HEK293 (cell line): ENCODE measurements around the gene OPN4.
"Not testable (repeated sequence)": the region's sequence is repeated elsewhere in the genome, so short reads cannot be mapped to it uniquely, and the experiment has no call there.

Source experiments
- CTCF ChIA-PET: fragments of 350-600 bp; formaldehyde crosslinking; extraction: SDS; loops from one replicate; lab custom pipeline; 2021; ENCODE audit warnings: antibody characterized with exemption; lab: Yijun Ruan, JAX
- POLR2A ChIA-PET: fragments of 300-600 bp; formaldehyde crosslinking; extraction: SDS; loops from one replicate; lab custom pipeline; 2020; ENCODE audit warnings: antibody characterized with exemption, inconsistent platforms; lab: Yijun Ruan, JAX
- H3K27ac ChIP-seq: fragments of 200-500 bp; sonication (Bioruptor generic); 2 replicates; pipeline ENCODE4 v1.5.1; 2014; ENCODE audit warnings: low read depth, low read length, control low read depth, inconsistent platforms; ENCODE audit errors: extremely low read depth
- H3K36me3 ChIP-seq, 2 experiments: fragments of 200-500 bp in 1 of 2; sonication (Bioruptor generic) in 1 of 2; 1 replicate in 1 of 2; 2 replicates in 1 of 2; pipeline ENCODE4 v1.5.1; 2014 to 2017; ENCODE audit warnings: inconsistent platforms in 2 of 2, low read length in 2 of 2; ENCODE audit not compliant: control insufficient read depth in 2 of 2, insufficient read depth in 1 of 2
- H3K4me1 ChIP-seq: fragments of 200-500 bp; sonication (Bioruptor generic); 2 replicates; pipeline ENCODE4 v1.5.1; 2014; ENCODE audit warnings: mild to moderate bottlenecking, low read length, inconsistent platforms; ENCODE audit not compliant: control insufficient read depth, insufficient read depth
- H3K4me3 ChIP-seq: 2 replicates; pipeline ENCODE4 v1.5.1; 2011; ENCODE audit warnings: low read depth, mild to moderate bottlenecking, control low read depth, low read length, moderate library complexity
- H3K9me3 ChIP-seq: fragments of 200-500 bp; sonication (Bioruptor generic); 2 replicates; pipeline ENCODE4 v1.5.1; 2014; ENCODE audit warnings: low read depth, low read length, inconsistent platforms; ENCODE audit not compliant: control insufficient read depth, insufficient read depth
- GLIS1 ChIP-seq: fragments of 450-650 bp; formaldehyde crosslinking; IDR thresholded peaks from 2 replicates; pipeline ENCODE4 v1.5.1; 2016; ENCODE audit warnings: missing biosample characterization, missing genetic modification characterization
- HOXC10 ChIP-seq: sonication (generic); formaldehyde crosslinking; IDR thresholded peaks from 2 replicates; pipeline ENCODE4 v1.8.1; 2023; ENCODE audit warnings: mild to moderate bottlenecking, missing genetic modification reagents
- MYNN ChIP-seq: fragments of 450-650 bp; formaldehyde crosslinking; IDR thresholded peaks from 2 replicates; pipeline ENCODE4 v1.5.1; 2016; ENCODE audit warnings: missing biosample characterization, missing genetic modification characterization, borderline replicate concordance
- SP3 ChIP-seq: fragments of 450-650 bp; formaldehyde crosslinking; IDR thresholded peaks from 2 replicates; pipeline ENCODE4 v1.5.1; 2016; ENCODE audit warnings: missing biosample characterization, missing genetic modification characterization
- ZFP3 ChIP-seq: fragments of 450-650 bp; formaldehyde crosslinking; IDR thresholded peaks from 2 replicates; pipeline ENCODE4 v1.5.1; 2016; ENCODE audit warnings: low read depth, missing biosample characterization, missing genetic modification characterization
- ZFP41 ChIP-seq: fragments of 450-650 bp; formaldehyde crosslinking; IDR thresholded peaks from 2 replicates; pipeline ENCODE4 v1.5.1; 2016; ENCODE audit warnings: missing biosample characterization, missing genetic modification characterization, borderline replicate concordance
- ZNF121 ChIP-seq: fragments of 450-650 bp; formaldehyde crosslinking; IDR thresholded peaks from 2 replicates; pipeline ENCODE4 v1.5.1; 2016; ENCODE audit warnings: missing biosample characterization, missing genetic modification characterization
- ZNF146 ChIP-seq: fragments of 450-650 bp; formaldehyde crosslinking; IDR thresholded peaks from 2 replicates; pipeline ENCODE4 v1.5.1; 2016; ENCODE audit warnings: missing biosample characterization, missing genetic modification characterization
- ZNF292 ChIP-seq: fragments of 450-650 bp; formaldehyde crosslinking; IDR thresholded peaks from 2 replicates; pipeline ENCODE4 v1.5.1; 2016; ENCODE audit warnings: low read depth, missing biosample characterization, missing genetic modification characterization, borderline replicate concordance
- ZNF302 ChIP-seq: fragments of 450-650 bp; formaldehyde crosslinking; IDR thresholded peaks from 2 replicates; pipeline ENCODE4 v1.5.1; 2016; ENCODE audit warnings: missing biosample characterization, missing genetic modification characterization, low read depth
- ZNF416 ChIP-seq: fragments of 450-650 bp; formaldehyde crosslinking; IDR thresholded peaks from 2 replicates; pipeline ENCODE4 v1.5.1; 2016; ENCODE audit warnings: missing biosample characterization, missing genetic modification characterization
- ZNF549 ChIP-seq: fragments of 450-650 bp; IDR thresholded peaks from 2 replicates; pipeline ENCODE4 v1.5.1; 2018; ENCODE audit warnings: missing biosample characterization, missing genetic modification characterization, mild to moderate bottlenecking, inconsistent platforms, moderate library complexity
- ZNF629 ChIP-seq: fragments of 450-650 bp; formaldehyde crosslinking; IDR thresholded peaks from 2 replicates; pipeline ENCODE4 v1.5.1; 2017; ENCODE audit warnings: missing biosample characterization, missing genetic modification characterization
- ZSCAN30 ChIP-seq: fragments of 450-650 bp; IDR thresholded peaks from 2 replicates; pipeline ENCODE4 v1.5.1; 2018; ENCODE audit warnings: missing biosample characterization, mild to moderate bottlenecking, missing genetic modification characterization, moderate library complexity
- TF ChIP-seq, protein P1 (sequence below): fragments of 450-650 bp; formaldehyde crosslinking; IDR thresholded peaks from 2 replicates; pipeline ENCODE4 v1.5.1; 2016; ENCODE audit warnings: missing biosample characterization, missing genetic modification characterization
- TF ChIP-seq, protein P2 (sequence below): fragments of 450-650 bp; formaldehyde crosslinking; IDR thresholded peaks from 2 replicates; pipeline ENCODE4 v1.5.1; 2016; ENCODE audit warnings: missing biosample characterization, missing genetic modification characterization
- TF ChIP-seq, protein P3 (sequence below): fragments of 450-650 bp; formaldehyde crosslinking; IDR thresholded peaks from 2 replicates; pipeline ENCODE4 v1.5.1; 2016; ENCODE audit warnings: missing biosample characterization, missing genetic modification characterization, low read depth
- TF ChIP-seq, protein P4 (sequence below): sonication (generic); formaldehyde crosslinking; IDR thresholded peaks from 2 replicates; pipeline ENCODE4 v1.8.1; 2022; ENCODE audit warnings: mild to moderate bottlenecking, moderate library complexity, missing genetic modification reagents
- TF ChIP-seq, protein P5 (sequence below): fragments of 450-650 bp; formaldehyde crosslinking; IDR thresholded peaks from 2 replicates; pipeline ENCODE4 v1.5.1; 2016; ENCODE audit warnings: missing biosample characterization, missing genetic modification characterization

The OPN4 gene

DNA sequence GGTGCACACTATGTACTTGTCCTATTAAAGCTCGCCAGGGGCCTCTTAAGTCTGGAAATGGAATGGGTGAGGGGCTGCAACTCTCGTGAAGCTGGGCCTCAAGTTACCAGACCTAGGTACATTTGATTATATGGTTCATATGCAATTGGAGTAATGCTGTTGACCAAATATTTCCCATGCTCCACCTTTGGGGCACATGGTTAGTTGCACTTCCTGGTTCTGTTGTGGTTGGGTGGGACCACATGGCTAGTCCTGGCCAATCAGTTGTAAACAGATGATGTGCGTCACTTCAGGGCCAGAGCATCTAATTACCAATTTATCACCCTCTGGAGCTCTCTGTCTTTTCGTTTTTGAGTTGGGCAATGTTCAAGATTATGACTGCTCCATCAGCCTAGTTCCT, 39.5 kb upstream of the OPN4 start (continued):
- TF ChIP-seq, protein P1, sequence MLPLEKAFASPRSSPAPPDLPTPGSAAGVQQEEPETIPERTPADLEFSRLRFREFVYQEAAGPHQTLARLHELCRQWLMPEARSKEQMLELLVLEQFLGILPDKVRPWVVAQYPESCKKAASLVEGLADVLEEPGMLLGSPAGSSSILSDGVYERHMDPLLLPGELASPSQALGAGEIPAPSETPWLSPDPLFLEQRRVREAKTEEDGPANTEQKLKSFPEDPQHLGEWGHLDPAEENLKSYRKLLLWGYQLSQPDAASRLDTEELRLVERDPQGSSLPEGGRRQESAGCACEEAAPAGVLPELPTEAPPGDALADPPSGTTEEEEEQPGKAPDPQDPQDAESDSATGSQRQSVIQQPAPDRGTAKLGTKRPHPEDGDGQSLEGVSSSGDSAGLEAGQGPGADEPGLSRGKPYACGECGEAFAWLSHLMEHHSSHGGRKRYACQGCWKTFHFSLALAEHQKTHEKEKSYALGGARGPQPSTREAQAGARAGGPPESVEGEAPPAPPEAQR (tag by site-specific recombination) = no peak

DNA sequence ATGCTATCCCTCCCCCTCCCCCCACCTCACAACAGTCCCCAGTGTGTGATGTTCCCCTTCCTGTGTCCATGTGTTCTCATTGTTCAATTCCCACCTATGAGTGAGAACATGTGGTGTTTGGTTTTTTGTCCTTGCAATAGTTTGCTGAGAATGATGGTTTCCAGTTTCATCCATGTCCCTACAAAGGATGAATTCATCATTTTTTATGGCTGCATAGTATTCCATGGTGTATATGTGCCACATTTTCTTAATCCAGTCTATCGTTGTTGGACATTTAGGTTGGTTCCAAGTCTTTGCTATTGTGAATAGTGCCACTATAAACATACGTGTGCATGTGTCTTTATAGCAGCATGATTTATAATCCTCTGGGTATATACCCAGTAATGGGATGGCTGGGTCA, 37.1 kb upstream of the OPN4 start:
- H3K4me1 ChIP-seq, POLR2A ChIA-PET, H3K4me3 ChIP-seq, CTCF ChIA-PET, H3K27ac ChIP-seq, H3K36me3 ChIP-seq, H3K9me3 ChIP-seq: not testable (repeated sequence)
- TF ChIP-seq, protein P2, sequence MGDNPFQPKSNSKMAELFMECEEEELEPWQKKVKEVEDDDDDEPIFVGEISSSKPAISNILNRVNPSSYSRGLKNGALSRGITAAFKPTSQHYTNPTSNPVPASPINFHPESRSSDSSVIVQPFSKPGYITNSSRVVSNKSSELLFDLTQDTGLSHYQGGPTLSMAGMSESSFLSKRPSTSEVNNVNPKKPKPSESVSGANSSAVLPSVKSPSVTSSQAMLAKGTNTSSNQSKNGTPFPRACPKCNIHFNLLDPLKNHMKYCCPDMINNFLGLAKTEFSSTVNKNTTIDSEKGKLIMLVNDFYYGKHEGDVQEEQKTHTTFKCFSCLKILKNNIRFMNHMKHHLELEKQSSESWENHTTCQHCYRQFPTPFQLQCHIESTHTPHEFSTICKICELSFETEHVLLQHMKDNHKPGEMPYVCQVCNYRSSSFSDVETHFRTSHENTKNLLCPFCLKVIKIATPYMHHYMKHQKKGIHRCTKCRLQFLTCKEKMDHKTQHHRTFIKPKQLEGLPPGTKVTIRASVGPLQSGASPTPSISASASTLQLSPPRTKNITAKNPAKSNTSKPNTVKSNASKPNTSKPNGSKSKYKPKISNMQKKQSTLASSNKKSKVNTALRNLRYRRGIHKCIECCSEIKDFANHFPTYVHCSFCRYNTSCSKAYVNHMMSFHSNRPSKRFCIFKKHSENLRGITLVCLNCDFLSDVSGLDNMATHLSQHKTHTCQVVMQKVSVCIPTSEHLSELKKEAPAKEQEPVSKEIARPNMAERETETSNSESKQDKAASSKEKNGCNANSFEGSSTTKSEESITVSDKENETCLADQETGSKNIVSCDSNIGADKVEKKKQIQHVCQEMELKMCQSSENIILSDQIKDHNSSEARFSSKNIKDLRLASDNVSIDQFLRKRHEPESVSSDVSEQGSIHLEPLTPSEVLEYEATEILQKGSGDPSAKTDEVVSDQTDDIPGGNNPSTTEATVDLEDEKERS (tag by site-specific recombination) = 0 out of 2 replicates have a peak, but pooled peaks have one; percentile 53
- TF ChIP-seq ZNF146 = peak; percentile 86

DNA sequence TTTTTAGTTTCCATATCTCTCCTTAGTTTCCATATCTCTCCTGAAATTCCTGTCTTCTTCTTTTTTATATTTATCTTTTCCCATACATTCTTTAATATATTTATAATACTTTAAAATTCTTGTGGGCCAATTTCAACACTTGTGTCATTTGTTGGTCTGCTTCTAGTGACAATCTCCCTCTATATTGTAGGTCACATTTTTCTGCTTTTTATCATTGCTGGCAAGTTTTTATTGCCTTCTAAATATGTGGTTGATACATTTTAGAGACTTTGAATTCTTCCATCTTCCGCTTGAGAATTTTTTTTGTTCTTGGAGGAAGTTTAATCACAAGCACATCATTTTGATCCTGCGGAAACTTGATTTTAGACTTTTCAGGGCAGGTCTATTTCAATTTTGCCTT, 26.0 kb upstream of the OPN4 start:
- ChIA-PET POLR2A (no interaction called here), CTCF (no interaction called here)
- Histone ChIP-seq H3K27ac (no peak overlapping the region), H3K4me3 (no peak overlapping the region), H3K4me1 (no peaks in the 10 kb centered on the region), H3K9me3 (no peaks in the 10 kb centered on the region)
- TF ChIP-seq, protein P3, sequence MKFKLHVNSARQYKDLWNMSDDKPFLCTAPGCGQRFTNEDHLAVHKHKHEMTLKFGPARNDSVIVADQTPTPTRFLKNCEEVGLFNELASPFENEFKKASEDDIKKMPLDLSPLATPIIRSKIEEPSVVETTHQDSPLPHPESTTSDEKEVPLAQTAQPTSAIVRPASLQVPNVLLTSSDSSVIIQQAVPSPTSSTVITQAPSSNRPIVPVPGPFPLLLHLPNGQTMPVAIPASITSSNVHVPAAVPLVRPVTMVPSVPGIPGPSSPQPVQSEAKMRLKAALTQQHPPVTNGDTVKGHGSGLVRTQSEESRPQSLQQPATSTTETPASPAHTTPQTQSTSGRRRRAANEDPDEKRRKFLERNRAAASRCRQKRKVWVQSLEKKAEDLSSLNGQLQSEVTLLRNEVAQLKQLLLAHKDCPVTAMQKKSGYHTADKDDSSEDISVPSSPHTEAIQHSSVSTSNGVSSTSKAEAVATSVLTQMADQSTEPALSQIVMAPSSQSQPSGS (tag by site-specific recombination) = no peak
- TF ChIP-seq ZNF416 (tag by site-specific recombination) (no peak), ZNF121 (no peak), ZSCAN30 (tag by site-specific recombination) (no peak), ZNF302 (tag by site-specific recombination) (no peak), HOXC10 (no peak)
- TF ChIP-seq, all 188 proteins: peak for 0
- no peaks in the 10 kb centered on the region for H3K36me3 ChIP-seq

DNA sequence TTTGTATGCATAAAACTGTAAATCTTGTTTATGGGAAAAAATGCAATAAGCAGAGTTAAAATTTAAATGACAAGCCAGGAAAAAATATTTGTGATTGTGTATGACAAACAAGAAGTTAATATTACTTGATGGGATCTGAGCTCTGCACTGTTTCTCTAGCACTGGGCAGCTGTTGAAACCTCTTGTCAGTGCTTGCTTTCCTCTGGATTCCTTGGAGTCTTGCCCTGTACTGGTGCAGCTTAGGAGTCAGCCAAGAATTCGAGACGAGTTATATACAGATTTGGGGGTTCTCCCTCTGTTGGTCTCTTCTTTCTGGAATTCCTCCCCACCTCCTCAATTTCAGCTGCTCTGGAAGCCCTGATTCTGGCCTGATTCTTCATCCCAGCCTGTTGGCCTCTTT, 24.3 kb upstream of the OPN4 start:
- H3K36me3 ChIP-seq = no peaks in the 10 kb centered on the region
- H3K27ac ChIP-seq = no peak overlapping the region
- H3K4me3 ChIP-seq = no peak overlapping the region
- CTCF ChIA-PET = interaction anchor here (0.5 to 1.3 kb wide), 5 partner anchors 10 to 879 kb away, joined by 3 to 5 read pairs (median 3); no protein-coding TSS in a partner anchor
- H3K9me3 ChIP-seq = no peaks in the 10 kb centered on the region
- POLR2A ChIA-PET = no interaction called here
- H3K4me1 ChIP-seq = no peaks in the 10 kb centered on the region
- TF ChIP-seq, protein P3 (tag by site-specific recombination) = no peak
- no peak for TF ChIP-seq ZFP41
- TF ChIP-seq GLIS1 = no peak
- TF ChIP-seq SP3 (tag by site-specific recombination) = no peak
- TF ChIP-seq ZFP3 (tag by site-specific recombination) = no peak
- TF ChIP-seq ZNF292 (tag by site-specific recombination) = no peak
- TF ChIP-seq, protein P4, sequence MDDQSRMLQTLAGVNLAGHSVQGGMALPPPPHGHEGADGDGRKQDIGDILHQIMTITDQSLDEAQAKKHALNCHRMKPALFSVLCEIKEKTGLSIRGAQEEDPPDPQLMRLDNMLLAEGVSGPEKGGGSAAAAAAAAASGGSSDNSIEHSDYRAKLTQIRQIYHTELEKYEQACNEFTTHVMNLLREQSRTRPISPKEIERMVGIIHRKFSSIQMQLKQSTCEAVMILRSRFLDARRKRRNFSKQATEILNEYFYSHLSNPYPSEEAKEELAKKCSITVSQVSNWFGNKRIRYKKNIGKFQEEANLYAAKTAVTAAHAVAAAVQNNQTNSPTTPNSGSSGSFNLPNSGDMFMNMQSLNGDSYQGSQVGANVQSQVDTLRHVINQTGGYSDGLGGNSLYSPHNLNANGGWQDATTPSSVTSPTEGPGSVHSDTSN (CRISPR knock-in tag) = no peak
- TF ChIP-seq ZNF629 (tag by site-specific recombination) = no peak
- TF ChIP-seq, protein P5, sequence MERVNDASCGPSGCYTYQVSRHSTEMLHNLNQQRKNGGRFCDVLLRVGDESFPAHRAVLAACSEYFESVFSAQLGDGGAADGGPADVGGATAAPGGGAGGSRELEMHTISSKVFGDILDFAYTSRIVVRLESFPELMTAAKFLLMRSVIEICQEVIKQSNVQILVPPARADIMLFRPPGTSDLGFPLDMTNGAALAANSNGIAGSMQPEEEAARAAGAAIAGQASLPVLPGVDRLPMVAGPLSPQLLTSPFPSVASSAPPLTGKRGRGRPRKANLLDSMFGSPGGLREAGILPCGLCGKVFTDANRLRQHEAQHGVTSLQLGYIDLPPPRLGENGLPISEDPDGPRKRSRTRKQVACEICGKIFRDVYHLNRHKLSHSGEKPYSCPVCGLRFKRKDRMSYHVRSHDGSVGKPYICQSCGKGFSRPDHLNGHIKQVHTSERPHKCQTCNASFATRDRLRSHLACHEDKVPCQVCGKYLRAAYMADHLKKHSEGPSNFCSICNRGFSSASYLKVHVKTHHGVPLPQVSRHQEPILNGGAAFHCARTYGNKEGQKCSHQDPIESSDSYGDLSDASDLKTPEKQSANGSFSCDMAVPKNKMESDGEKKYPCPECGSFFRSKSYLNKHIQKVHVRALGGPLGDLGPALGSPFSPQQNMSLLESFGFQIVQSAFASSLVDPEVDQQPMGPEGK = no peak
- TF ChIP-seq MYNN (tag by site-specific recombination) = no peak
- no peak for TF ChIP-seq ZNF549 (tag by site-specific recombination)
